Renal cortical epithelial cell (primary cell): ENCODE measurements around the gene COL6A2. TPM values are rescaled to one million over a fixed set of nuclear protein-coding genes. Genes with fewer than 3 reads are reported as not detected.

Experiments used
- DNase-seq: peaks from one replicate; pipeline ENCODE4 v3.0.0-alpha.2; 2011; ENCODE audit warnings: low read depth
- total RNA-seq: library from RNA; depleted of rRNA; stranded (reverse); fragments of >200 nt; gene quantifications from 2 replicates; pipeline ENCODE4 v1.2.3, GENCODE V29; 2014

COL6A2 gene
- total RNA-seq, 1 donor from 2014 or later = 60.7 TPM

DNA sequence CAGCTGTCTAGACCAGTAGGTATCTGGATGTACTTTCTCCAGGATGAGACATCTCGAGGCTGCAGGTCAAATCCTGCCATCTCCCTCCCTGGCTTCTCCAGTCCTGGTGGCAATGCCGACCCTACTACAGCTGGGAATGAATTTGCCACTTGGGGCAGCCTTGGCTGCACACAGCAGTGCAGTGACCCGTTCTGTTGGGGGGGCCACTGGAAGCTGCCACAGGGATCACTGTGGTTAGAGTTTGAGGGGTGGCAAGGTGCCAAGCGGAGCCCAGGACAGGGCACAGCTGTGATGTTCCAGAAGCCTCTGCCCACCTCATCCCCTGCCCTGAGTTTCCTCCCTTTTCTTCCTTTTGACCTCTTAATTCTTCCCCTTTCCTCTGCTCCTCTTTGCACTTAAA lies 17.1 kb downstream of the COL6A2 start:
- no peak for DNase-seq

DNA sequence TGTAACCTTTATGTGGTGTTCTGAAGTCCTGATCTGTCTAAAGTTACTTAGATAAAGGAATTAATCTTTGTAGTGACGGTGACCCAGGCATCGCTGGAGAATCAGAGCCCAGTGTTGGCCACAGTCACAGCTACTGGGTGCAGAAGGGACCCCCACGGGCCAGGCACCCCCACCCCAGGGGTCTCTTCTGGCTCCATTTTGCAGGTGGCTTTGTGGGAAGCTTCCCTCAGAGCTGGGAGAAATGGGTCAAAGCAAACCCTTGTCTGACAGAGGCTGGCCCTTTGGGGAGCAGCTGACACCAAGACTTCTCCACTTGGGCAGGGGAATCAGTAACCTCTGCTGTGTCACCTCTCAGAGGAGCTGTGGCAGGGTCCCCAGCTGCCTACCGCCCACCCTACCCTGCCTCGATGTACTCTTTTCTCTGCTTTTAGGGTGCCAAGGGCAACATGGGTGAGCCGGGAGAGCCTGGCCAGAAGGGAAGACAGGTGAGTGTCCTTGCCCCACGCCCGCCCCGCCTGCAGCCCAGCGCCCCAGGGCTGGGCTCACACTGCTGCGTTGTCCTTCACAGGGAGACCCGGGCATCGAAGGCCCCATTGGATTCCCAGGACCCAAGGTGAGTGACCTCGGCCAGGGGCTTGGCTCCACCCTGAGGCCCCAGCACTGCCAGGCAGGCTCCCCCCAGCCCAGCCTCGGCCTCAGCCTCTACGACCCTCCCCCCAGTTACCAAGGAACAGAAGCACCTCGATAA lies 17.7 kb downstream of the COL6A2 start:
- DNase-seq = no peak

DNA sequence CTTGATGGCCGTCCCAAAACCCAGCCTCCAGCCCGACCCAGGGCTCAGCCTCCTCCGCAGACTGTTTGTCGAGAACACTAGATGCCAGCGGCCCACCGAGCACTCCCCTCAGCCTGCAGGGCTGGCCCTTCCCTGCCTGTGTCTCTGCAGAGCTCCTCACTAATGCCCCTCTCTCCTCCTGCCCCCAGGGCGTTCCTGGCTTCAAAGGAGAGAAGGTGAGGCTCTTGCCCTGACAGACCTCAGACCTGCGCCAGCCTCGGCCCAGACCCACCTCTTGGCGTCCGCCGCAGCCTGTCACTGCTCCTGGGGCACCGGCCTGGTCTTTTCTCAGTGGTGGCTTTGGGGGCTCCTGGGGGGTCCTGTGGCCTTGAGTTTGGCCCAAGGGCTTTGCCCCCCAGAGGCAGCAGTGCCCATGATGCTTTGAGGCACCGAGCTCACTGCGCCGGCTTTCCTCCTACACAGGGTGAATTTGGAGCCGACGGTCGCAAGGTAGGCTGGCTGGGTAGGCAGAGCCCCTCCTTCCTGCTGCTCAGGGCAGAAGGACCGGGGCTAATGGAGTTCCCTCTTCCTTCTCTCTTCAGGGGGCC lies 18.4 kb downstream of the COL6A2 start:
- no peak for DNase-seq

DNA sequence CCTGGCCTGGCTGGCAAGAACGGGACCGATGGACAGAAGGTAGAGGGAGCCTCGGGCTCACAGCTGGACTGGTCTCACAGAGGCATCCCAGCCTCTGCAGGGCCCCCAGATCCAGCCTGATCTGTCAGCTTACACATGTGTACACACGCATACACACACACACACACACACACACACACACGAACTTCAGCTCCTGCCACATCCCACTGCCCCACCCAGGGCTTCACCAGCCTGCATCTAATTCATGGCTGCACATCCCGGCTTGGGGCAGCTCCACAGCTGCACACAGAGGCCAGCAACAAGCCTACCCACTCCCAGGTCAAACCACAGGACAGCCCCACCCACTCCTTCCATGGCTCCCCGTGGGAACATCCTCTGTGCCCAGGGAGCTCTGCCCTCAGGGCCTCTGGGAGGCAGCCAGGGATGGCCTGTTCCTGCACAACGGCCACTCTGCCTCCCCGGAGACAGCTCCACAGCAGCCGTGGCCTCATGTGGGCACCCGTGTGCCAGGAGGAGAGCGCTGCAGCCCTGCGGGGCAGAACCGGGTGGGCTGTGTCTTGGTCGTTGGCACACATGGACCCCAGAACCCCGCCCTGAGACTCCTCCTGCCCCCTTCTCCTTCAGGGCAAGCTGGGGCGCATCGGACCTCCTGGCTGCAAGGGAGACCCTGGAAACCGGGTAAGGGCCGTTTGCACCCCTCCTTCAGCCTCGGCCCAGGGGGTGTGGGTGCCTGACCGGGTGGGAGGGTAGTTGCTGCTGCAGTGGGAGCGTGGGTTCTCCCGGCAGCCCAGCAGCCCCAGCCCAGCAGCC lies 19.1 kb downstream of the COL6A2 start:
- no peak for DNase-seq

DNA sequence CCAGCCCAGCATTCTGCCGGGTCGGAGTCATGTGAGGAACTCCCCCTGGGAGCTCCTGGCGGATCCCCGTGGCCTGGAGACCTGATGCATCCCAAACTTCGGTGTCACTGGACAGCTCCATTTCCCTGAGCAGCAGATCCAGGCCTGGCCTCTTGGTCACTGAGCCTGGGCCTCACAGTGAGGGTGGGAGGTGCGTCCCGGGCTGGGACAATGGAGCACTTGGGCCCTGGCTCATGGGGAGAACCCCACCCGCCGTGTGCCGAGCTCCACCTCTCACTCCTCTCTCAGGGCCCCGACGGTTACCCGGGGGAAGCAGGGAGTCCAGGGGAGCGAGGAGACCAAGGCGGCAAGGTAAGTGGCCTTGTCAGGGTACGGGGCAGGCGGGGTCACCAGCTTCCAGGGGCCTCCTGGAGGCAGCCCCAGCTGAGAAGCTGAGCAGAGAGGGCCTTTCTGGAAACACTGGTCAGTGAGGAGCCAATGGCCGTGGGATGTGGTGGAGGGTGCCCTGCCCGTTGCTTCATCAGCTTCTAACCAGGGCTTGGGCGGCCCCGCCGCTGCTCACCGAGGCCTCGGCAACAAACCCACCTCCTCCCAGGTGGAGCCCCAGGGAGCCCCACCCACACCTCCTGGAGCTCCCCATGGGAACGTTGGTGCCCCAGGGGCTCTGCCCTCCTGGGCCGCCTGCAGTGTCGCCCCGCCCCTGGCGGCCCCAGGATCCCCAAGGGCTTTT lies 19.8 kb downstream of the COL6A2 start:
- DNase-seq = no peak

DNA sequence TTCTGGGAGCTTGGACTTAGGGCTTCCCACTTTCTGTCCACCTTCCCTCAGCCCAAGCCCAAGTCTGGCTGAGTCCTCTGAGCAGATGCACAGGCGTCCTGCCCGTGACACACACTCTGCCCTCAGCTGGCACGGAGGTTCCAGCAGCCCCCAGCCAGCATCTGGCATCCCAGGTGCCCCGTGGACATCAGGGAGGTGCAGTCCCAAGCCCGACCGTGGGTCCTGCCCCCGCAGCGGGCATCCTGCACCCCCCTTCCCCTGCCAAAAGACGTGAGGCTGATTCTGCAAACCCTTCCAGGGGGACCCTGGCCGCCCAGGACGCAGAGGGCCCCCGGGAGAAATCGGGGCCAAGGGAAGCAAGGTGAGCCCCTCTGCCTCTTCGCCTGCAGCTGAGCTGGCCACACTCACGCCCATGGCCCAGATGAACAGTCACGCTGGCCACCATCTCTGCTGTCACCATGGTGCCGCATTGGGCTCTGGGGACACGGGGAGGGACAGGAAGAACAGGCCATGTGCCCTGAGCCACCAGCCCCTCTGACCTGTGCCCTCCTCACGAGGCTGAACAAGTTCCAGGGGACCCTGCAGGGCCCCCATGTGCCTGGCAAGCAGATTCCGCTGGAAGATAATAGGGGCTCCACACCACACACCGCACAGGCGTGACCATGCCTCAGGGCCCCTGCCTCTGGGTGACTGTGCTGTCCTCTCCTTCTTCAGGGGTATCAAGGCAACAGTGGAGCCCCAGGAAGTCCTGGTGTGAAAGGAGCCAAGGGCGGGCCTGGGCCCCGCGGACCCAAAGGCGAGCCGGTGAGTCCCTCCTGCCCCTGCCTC lies 20.6 kb downstream of the COL6A2 start:
- no peak for DNase-seq

DNA sequence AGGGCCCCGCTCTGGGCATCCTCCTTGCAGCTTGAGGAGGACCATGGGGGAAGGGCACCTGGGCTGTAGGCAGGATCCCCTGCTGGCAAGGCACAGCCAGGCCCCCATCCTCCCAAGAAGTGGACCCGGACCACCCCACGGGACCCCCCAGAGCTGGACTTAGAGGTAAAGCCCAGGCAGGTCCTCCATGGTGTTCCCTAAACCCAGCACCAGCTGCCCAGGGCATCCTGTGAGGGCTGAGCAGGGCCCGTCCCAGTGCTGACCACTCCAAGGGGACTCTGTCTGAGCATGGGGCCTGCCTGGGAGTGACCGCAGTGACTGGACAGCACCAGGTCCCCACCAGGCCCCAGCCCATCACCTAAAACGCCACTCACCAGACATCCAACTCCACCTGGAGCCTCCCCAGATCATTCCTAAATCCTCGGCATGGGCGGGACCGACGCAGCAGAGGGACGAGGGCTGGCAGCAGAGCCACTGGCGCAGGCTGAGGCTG lies 21.3 kb downstream of the COL6A2 start:
- DNase-seq = no peak

DNA sequence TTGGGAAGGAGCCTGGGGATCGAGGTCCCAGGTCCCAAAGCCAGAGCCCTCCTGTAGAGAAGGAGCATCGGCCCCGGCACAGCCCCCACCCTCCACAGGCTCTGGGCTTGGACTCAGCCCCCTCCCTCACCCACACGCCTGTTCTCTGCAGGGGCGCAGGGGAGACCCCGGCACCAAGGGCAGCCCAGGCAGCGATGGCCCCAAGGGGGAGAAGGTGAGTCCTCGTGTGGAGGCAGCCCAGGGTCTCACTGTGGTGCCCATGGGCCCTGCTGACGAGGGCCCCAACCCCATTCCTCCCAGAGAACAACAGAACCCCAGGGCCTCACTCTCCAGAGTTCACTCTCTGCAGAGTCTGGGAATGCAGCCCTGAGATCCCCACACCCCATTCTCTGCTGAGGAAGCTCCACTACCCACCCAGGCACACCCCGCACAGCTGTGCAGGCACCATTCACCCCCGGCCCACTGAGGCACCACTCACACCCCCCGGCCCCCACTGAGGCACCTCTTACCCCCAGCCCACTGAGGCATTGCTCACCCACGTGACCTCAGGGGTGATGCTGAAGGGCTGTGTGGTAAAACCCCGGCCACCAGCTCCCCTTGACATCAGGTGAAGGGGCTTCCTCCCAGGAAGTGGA lies 21.8 kb downstream of the COL6A2 start:
- DNase-seq = no peak

DNA sequence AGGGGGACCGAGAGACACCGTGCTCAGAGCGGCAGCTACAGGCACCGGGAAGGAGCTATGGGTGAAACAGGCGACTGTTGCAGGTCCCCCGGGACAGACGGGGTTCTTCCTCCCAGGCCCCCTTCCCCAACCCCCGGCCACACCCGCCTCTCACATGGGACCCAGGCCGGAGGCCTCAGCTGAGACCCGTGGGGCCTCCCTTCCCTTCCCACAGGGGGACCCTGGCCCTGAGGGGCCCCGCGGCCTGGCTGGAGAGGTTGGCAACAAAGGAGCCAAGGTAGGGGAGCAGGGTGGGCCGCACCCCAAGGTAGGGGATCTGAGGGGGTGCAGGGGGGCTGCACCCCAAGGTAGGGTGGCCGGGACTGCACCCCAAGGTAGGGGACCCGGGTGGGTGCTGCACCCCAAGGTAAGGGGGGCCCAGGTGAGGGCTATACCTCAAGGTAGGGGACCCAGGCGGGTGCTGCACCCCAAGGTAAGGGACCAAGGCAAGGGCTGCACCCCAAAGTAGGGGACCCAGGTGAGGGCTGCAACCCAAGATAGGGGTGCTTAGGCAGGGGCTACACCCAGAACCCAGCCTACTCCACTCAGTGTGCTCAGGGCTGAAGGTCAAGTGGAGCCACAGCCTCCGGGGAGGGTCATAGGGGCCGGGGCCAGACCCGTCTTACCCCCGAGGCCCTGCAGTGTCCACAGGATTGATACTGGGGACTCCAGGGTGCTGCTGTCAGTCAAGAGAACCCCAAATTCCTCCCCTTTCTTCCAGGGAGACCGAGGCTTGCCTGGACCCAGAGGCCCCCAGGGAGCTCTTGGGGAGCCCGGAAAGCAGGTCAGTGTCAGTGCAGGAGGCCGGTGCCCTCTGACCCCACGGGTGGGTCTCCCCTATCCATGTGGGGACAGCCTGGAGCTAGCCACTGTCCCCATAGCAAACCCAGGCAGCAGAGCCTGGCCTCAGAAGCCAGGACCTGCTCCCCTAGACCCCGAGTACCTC lies 22.7 kb downstream of the COL6A2 start:
- DNase-seq = no peak

DNA sequence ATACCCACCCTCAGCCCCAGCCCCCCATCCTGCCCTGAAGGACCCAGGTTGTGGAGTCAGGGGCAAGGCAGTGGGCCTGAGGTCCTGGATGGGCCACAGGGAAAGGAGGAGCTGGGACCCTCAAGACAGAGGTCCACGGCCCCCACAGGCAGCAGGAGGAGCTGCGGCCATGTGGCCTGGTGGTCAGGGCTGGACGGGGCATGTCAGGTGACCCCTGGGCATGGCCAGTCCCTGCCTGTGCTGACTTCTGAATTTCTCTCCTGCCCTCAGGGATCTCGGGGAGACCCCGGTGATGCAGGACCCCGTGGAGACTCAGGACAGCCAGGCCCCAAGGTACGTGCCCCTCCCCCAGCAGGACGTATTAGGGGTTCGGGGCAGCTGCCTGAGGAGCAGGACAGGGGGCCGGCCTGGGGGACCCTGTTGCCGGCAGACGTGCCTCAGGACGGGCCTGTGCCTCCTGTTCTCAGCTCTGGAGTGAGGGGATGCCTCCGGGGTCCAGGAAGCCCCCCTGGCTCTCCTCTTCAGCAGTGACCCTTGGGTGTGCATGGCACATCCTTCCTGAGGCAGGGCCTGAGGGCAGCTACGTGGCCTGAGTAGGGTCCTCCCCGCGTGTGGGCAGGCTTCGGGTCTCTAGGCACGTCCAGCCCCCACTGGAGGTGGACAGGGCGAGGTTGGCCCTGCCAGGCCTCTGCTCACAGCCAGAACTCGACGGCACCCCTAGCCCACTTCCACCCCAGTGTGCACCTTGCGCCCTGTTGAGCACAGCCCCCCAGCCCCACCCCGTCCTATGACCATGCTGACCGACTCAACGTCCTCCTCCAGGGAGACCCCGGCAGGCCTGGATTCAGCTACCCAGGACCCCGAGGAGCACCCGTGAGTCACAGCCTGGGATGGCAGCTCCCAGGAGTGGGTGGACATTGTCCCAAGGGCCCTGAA lies 23.6 kb downstream of the COL6A2 start:
- DNase-seq = no peak

DNA sequence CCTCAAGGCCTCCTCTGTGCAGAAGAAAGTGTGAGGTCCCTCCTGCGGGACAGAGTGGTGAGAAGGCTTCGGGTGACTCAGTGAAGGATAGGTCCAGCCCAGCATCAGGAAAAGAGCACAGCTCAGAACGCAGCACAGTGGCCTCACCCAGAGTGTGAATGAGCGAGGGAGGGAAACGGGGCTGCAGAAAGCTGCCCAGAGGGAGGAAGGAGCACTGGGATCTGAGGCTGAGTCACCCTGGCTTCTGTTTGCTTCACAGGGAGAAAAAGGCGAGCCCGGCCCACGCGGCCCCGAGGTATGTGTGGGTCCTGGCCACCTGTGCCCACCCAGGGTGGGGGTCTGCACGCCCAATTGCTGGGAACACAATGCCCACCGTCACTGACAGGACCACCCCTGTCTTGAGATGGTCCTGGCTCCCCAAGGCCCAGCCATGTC lies 24.3 kb downstream of the COL6A2 start:
- DNase-seq = no peak

DNA sequence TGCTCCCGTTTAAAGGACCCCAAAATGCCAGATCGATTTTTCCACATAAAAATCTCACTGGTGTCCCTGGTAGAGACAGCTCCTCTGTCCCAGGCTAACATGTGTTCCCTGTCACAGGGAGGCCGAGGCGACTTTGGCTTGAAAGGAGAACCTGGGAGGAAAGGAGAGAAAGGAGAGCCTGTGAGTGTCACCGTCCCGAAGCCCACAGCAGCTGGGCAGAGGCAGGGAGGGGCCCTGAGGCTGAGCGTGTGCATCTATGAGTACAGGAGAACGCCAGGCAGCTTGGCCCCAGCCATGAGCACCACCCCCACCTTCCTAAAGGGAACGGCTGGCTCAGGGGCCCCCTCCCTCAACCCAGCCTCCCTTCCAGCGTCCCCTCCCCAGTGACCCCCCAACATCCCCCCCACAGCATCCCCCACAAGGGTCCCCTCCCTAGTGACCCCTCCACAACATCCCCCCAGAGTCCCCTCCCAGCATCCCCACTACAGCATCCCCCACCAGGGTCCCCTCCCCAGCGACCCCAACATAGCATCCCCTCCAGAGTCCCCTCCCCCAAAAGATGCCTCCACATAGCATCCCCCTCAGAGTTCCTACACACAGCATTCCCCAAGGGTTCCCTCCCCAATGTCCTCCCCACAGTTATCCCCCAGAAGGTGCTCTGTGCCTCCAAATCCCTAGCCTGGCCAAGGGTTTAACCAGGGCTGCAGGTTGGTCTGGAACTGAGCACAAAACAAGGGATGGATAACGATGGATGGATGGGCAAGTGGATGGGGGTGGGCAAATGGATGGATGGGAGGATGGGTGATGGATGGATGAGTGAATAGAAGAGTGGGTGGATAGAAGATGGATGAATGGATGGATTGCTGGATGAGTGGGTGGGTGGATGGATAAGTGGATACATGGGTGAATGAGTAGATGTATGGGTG lies 25.1 kb downstream of the COL6A2 start:
- DNase-seq = no peak

DNA sequence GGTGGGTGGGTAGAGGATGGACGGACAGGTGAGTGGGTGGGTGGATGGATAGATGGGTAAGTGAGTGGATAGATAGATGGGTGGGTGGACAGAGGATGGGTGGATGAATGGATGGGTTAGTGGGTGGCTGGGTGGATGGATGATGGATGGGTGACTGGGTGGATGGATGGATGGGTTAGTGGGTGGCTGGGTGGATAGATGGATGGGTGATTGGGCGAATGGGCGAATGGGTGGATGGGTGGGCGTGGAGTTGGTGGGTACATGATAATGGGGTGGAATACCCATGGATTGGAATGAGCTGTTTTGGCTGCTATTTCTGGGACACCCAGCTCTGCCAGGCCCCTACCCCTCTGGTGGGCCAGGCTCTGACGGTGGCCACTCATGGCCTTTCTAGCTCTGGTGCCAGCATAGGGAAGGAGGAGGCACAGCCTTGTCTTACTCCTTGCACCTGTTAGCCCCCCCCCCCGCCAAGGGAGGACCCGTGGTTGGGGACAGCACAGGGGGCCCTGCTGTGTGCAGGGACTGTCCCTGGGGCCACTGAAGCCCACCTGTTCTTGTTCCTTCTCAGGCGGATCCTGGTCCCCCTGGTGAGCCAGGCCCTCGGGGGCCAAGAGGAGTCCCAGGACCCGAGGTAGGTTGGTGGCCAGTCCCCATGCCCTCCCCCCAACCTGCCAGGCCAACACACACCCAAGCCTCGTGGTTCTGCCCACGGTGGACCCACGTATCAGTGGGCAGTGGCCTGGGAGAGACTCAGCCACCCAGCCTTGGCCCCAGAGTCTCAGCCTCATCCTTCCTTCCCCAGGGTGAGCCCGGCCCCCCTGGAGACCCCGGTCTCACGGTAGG lies 26.4 kb downstream of the COL6A2 start:
- no peak for DNase-seq

DNA sequence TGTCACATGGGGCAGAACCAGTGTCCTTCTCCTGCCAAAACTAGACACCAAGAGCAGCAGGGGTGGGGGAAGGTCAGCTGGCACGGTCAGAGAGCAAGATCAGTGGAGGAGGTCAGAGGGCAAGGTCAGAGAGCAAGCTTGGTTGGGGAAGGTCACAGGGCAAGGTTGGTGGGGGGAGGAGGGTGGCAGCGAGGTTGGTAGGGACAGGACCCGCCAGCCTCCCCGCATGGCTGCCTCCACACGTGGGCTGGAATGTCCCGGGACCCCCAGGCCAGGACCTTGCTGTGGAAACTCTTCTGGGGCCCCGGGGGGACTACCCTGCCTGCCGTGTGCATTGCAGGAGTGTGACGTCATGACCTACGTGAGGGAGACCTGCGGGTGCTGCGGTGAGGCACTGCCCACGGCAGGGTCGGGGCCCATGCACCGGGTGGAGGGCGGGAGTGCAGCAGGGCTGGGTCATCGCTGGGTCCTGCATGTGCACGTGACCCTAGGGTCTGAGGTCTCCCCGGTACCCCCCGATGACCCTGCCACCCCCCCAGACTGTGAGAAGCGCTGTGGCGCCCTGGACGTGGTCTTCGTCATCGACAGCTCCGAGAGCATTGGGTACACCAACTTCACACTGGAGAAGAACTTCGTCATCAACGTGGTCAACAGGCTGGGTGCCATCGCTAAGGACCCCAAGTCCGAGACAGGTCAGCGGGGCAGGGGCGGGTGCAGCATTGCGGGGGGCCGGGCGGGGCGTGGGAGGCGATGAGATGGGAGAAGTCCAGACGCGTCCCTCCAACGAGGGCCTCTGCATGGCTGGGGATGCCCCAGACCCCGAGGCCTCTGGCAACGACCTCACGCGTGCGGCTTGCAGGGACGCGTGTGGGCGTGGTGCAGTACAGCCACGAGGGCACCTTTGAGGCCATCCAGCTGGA lies 27.3 kb downstream of the COL6A2 start:
- DNase-seq = no peak

DNA sequence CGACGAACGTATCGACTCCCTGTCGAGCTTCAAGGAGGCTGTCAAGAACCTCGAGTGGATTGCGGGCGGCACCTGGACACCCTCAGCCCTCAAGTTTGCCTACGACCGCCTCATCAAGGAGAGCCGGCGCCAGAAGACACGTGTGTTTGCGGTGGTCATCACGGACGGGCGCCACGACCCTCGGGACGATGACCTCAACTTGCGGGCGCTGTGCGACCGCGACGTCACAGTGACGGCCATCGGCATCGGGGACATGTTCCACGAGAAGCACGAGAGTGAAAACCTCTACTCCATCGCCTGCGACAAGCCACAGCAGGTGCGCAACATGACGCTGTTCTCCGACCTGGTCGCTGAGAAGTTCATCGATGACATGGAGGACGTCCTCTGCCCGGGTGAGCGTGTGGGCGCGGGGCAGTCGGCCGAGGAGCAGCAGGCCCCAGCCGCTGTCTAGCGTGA lies 28.0 kb downstream of the COL6A2 start:
- no peak for DNase-seq
